GM12874 (cell line): ENCODE measurements around the gene CEP85L.

Source experiments
- TF ChIP-seq, protein P1 (sequence below): IDR thresholded peaks from 2 replicates; pipeline ENCODE4 v1.5.1; 2011; ENCODE audit warnings: low read depth, mild to moderate bottlenecking, control low read depth, low read length, moderate library complexity; ENCODE audit not compliant: insufficient read depth

Gene CEP85L

DNA sequence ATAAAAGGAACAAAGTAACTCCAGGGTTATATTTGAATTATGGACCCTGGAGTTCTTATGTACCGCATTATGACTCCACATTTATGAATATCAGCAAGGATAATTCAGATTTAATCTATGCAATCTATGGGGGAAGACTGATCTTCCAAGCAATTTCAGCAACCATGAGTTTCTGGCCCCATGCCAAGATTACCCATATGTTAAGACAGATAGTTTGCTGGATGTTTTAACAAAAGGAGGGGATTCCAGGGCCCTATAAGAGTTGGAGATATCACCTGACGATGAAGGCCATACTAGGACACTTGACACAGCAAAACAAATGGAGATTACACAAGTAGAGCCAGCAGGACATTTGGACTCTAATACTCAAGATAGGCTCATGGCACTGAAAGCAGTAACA is 149.2 kb downstream of the CEP85L start:
- TF ChIP-seq, protein P1, sequence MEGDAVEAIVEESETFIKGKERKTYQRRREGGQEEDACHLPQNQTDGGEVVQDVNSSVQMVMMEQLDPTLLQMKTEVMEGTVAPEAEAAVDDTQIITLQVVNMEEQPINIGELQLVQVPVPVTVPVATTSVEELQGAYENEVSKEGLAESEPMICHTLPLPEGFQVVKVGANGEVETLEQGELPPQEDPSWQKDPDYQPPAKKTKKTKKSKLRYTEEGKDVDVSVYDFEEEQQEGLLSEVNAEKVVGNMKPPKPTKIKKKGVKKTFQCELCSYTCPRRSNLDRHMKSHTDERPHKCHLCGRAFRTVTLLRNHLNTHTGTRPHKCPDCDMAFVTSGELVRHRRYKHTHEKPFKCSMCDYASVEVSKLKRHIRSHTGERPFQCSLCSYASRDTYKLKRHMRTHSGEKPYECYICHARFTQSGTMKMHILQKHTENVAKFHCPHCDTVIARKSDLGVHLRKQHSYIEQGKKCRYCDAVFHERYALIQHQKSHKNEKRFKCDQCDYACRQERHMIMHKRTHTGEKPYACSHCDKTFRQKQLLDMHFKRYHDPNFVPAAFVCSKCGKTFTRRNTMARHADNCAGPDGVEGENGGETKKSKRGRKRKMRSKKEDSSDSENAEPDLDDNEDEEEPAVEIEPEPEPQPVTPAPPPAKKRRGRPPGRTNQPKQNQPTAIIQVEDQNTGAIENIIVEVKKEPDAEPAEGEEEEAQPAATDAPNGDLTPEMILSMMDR, result no peak

DNA sequence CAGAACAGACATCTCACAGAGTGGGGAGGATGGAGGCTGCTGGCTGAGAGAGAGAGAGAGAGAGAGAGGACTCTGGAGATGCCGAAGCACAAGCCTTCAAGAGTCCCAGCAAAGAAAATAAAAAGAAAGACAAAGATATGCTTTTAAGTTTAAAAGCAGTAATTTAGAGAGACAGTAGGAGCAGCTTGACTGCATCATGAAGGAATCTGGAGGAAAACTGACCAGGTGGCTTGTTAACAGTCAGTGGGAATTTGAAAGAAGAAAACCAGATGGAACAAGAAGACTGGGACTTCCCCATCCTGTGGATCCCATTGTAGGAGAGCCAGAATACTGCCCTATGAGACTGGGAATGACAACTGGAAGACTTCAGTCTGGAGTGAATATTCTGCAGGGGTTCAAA is 149.6 kb downstream of the CEP85L start:
- TF ChIP-seq, protein P1, result no peak

DNA sequence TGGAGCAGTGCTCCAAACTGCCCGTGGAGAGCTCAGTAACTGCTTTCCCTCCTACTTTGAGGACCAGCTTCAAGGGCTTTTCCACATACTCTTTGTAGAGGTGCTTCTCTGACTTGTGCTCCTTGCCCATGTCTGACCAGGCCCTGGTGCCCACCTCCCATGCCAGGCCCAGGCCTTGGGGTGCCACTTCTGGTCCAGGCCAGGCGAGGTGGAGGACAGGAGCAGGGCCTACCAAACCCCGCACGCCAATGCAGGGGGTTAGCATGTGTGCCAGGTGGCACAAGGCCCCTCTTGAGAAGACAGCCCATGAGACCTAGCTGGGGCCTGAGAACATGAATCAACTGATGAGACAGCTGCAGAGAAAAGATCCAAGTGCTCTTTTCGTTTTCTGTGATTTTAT is 150.3 kb downstream of the CEP85L start:
- TF ChIP-seq, protein P1, result no peak

DNA sequence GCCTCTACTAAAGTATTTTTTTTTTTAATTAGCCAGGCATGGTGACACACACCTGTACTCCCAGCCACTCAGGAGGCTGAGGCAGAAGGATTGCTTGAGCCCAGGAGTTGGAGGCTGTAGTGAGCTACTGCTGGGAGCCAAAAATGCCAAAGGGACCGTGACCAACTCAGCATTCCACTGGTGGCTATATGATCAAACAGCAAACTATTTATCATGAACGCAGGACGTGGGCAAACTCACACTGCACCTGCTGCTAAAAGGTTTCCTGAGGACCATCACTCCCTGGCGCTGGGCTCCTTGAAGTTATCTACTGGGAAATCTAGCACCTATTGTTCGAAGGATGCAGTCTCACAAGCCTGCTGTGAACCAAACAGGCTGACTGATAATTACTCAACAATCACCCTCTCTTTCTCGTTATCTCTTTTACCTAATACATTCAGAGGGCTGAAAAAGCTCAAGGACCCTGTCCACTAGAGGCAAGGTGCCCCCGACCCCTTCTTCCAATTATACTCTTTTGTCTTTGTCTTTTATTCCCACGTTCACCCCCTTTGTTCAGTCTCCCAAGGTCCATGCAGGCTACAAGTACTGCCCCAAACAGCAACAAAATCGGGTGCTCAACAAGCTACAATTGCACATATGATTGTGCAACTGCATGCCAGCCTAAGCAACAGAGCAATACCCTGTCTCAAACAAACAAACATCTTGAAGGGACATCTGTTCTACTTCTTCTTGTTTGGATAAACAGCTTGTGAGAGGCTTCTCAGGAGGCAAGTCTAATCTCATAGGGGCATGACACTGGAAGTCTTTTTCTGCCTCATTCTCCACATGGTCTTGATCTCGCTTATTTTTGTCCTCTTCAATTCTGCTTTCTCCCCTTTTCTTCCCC is 151.0 kb downstream of the CEP85L start:
- TF ChIP-seq, protein P1, result no peak

DNA sequence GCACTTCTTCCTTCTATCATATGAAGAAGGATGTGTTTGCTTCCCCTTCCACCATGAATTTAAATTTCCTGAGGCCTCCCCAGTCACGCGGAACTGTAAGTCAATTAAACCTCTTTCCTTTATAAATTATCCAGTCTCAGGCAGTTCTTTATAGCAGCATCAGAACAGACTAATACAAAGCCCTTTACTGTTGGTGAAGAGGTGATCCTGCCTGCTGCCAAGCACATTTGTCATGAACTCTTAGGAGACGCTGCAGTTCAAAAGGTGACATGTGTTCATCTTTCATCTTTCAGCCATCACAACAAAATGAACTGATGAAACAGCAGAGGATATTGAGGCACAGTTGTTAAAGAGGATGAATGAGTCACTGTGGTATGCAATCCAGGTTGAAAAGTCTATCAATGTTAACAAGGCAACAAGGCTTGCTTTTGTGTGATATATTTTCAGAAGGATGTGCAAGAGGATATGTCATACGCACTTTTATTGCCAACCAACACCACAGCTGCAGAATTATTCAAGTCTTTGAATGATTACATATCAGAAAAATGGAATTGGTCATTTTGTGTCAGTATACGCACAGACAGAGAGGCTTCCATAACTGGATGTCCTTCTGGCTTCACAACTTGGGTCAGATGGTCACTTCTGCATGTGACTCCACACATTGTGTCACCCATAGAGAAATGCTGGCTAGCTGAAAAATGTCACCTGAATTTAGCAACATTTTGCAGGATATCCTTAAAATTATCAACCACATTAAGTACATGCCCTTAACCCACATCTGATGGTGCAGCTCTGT is 155.7 kb downstream of the CEP85L start:
- TF ChIP-seq, protein P1, result no peak

DNA sequence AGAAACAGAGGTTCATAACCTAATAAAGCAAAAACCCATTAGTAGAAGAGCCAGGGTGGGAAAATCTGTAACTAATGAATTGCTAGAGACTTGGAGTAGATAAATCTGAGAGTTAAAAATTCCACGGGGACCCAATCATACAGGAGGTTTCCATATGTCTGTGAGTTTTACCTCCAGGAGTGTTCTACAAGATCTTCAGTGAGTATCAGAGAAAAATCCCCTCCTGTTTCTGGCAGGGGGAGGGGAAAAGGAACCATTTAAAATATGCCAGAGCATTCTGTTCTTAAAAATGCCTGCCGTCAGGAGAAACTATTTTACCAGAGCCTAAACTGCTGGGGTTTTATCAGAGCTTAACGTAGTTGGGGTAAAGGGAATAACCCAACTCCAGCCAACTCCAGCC is 157.3 kb downstream of the CEP85L start:
- TF ChIP-seq, protein P1, result no peak

DNA sequence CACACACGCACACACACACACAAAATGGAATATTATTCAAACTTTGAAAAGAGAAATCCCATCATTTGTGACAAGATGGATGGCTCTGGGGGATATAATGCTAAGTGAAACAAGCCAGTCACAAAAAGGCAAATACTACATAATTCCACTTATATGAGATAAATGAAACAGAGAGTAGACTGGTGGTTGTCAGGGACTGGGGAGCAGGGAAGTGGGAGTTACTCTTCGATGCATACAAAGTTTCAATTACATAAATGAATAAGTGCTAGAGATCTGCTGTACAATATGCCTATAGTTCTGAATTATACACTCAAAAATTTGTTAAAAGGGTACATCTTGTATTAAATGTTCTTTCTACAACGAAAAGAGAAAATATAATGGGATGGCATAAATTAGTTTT is 161.4 kb downstream of the CEP85L start:
- TF ChIP-seq, protein P1, result no peak
